Activated T-cell treated with anti-CD3 and anti-CD28 coated beads, Interleukin-2, amount 50 U/mL, for 24 hours (primary cell): ENCODE data around the gene SMLR1.
"Not testable (repeated sequence)": the region's sequence is repeated elsewhere in the genome, so short reads cannot be mapped to it uniquely, and the experiment has no call there.

Source experiments
- DNase-seq: peaks from one replicate; pipeline ENCODE4 v3.0.0-alpha.2; 2020
- H3K27ac Mint-ChIP-seq: 2 replicates; pipeline ENCODE4 v1.8.0; 2020; ENCODE audit warnings: mild to moderate bottlenecking, mixed read lengths
- H3K27me3 Mint-ChIP-seq: 2 replicates; pipeline ENCODE4 v1.8.0; 2020; ENCODE audit warnings: mixed read lengths
- H3K36me3 Mint-ChIP-seq: 2 replicates; pipeline ENCODE4 v1.8.0; 2020; ENCODE audit warnings: low read depth, mixed read lengths
- H3K4me1 Mint-ChIP-seq: 2 replicates; pipeline ENCODE4 v1.8.0; 2020; ENCODE audit warnings: low read depth, mixed read lengths
- H3K4me3 Mint-ChIP-seq: 2 replicates; pipeline ENCODE4 v1.8.0; 2020; ENCODE audit warnings: mild to moderate bottlenecking, moderate library complexity, mixed read lengths
- H3K9me3 Mint-ChIP-seq: 2 replicates; pipeline ENCODE4 v1.8.0; 2020; ENCODE audit warnings: mixed read lengths

Gene SMLR1

GRCh38 chr6:130827247-130828149 is at the start of gene SMLR1:
TSS of gene SMLR1 (plus strand) at chr6:130827406. CDS start at chr6:130827414, 8 bp downstream.
- no peak within 1 kb of the TSS for H3K4me3 Mint-ChIP-seq
- no peaks in the 10 kb centered on the region for H3K36me3 Mint-ChIP-seq

GRCh38 chr6:130778946-130779657 is 48.1 kb upstream of the SMLR1 start:
- no peak overlapping the region for H3K27ac Mint-ChIP-seq
- no peak for DNase-seq
- H3K9me3 Mint-ChIP-seq: peaks cover 3% of the 10 kb centered on the region
- no peaks in the 10 kb centered on the region for H3K36me3 Mint-ChIP-seq
- H3K4me1 Mint-ChIP-seq: peaks cover 45% of the 10 kb centered on the region
- H3K27me3 Mint-ChIP-seq: no peaks in the 10 kb centered on the region
- no peak overlapping the region for H3K4me3 Mint-ChIP-seq

More at GRCh38 chr6:130827247-130828149, at the start of gene SMLR1:
- H3K27ac Mint-ChIP-seq: no peak within 1 kb of the TSS
- H3K27me3 Mint-ChIP-seq: no peaks in the 10 kb centered on the region
- no peak for DNase-seq
- H3K9me3 Mint-ChIP-seq: no peaks in the 10 kb centered on the region
- peaks cover 6% of the 10 kb centered on the region for H3K4me1 Mint-ChIP-seq

- no peak for DNase-seq
- no peak overlapping the region for H3K4me3 Mint-ChIP-seq
Observed at GRCh38 chr6:130779658-130780033, 47.6 kb upstream of the SMLR1 start.

GRCh38 chr6:130780122-130780521 is 47.1 kb upstream of the SMLR1 start:
- Mint-ChIP-seq H3K36me3 (no peaks in the 10 kb centered on the region), H3K27me3 (no peaks in the 10 kb centered on the region), H3K9me3 (peaks cover 3% of the 10 kb centered on the region), H3K27ac (no peak overlapping the region), H3K4me1 (peaks cover 49% of the 10 kb centered on the region), H3K4me3 (no peak overlapping the region)
- no peak for DNase-seq

More at GRCh38 chr6:130779658-130780033, 47.6 kb upstream of the SMLR1 start:
- Mint-ChIP-seq H3K9me3 (peaks cover 3% of the 10 kb centered on the region), H3K4me1 (peaks cover 49% of the 10 kb centered on the region), H3K27ac (no peak overlapping the region), H3K27me3 (no peaks in the 10 kb centered on the region), H3K36me3 (no peaks in the 10 kb centered on the region)

GRCh38 chr6:130781557-130781956 is 45.6 kb upstream of the SMLR1 start:
- H3K27me3 Mint-ChIP-seq: no peaks in the 10 kb centered on the region
- peaks cover 45% of the 10 kb centered on the region for H3K4me1 Mint-ChIP-seq
- no peak overlapping the region for H3K27ac Mint-ChIP-seq
- no peaks in the 10 kb centered on the region for H3K36me3 Mint-ChIP-seq
- H3K9me3 Mint-ChIP-seq: peaks cover 3% of the 10 kb centered on the region
- no peak overlapping the region for H3K4me3 Mint-ChIP-seq
- DNase-seq: no peak

- H3K36me3 Mint-ChIP-seq: no peaks in the 10 kb centered on the region
- H3K4me1 Mint-ChIP-seq: peaks cover 42% of the 10 kb centered on the region
- no peak for DNase-seq
- peaks cover 3% of the 10 kb centered on the region for H3K9me3 Mint-ChIP-seq
- no peaks in the 10 kb centered on the region for H3K27me3 Mint-ChIP-seq
- no peak overlapping the region for H3K4me3 Mint-ChIP-seq
- H3K27ac Mint-ChIP-seq: no peak overlapping the region
Observed at GRCh38 chr6:130783416-130784107, 43.6 kb upstream of the SMLR1 start.

- Mint-ChIP-seq H3K27ac (no peak overlapping the region), H3K36me3 (no peaks in the 10 kb centered on the region), H3K9me3 (no peaks in the 10 kb centered on the region), H3K4me1 (peaks cover 6% of the 10 kb centered on the region), H3K27me3 (no peaks in the 10 kb centered on the region), H3K4me3 (no peak overlapping the region)
- DNase-seq: no peak
Observed at GRCh38 chr6:130787726-130788500, 39.3 kb upstream of the SMLR1 start.

GRCh38 chr6:130788954-130789353 is 38.3 kb upstream of the SMLR1 start:
- DNase-seq: no peak
- H3K9me3 Mint-ChIP-seq: no peaks in the 10 kb centered on the region
- H3K4me3 Mint-ChIP-seq: no peak overlapping the region
- no peaks in the 10 kb centered on the region for H3K36me3 Mint-ChIP-seq
- no peak overlapping the region for H3K27ac Mint-ChIP-seq
- H3K27me3 Mint-ChIP-seq: no peaks in the 10 kb centered on the region
- H3K4me1 Mint-ChIP-seq: peaks cover 6% of the 10 kb centered on the region

GRCh38 chr6:130794010-130794697 is 33.1 kb upstream of the SMLR1 start:
- peaks cover 4% of the 10 kb centered on the region for H3K4me1 Mint-ChIP-seq
- no peak overlapping the region for H3K27ac Mint-ChIP-seq
- no peak for DNase-seq
- H3K27me3 Mint-ChIP-seq: no peaks in the 10 kb centered on the region
- H3K36me3 Mint-ChIP-seq: no peaks in the 10 kb centered on the region
- peaks cover 2% of the 10 kb centered on the region for H3K9me3 Mint-ChIP-seq
- H3K4me3 Mint-ChIP-seq: no peak overlapping the region

GRCh38 chr6:130794738-130795137 is 32.5 kb upstream of the SMLR1 start:
- H3K36me3 Mint-ChIP-seq: no peaks in the 10 kb centered on the region
- no peak overlapping the region for H3K4me3 Mint-ChIP-seq
- no peak for DNase-seq
- no peak overlapping the region for H3K27ac Mint-ChIP-seq
- no peaks in the 10 kb centered on the region for H3K27me3 Mint-ChIP-seq
- peaks cover 4% of the 10 kb centered on the region for H3K9me3 Mint-ChIP-seq
- peaks cover 4% of the 10 kb centered on the region for H3K4me1 Mint-ChIP-seq

- no peaks in the 10 kb centered on the region for H3K36me3 Mint-ChIP-seq
- H3K9me3 Mint-ChIP-seq: peaks cover 4% of the 10 kb centered on the region
- no peak overlapping the region for H3K4me3 Mint-ChIP-seq
- H3K27ac Mint-ChIP-seq: no peak overlapping the region
- no peak for DNase-seq
- no peaks in the 10 kb centered on the region for H3K27me3 Mint-ChIP-seq
- peaks cover 4% of the 10 kb centered on the region for H3K4me1 Mint-ChIP-seq
Observed at GRCh38 chr6:130796313-130796905, 30.8 kb upstream of the SMLR1 start.

- H3K27ac Mint-ChIP-seq: no peak overlapping the region
- H3K36me3 Mint-ChIP-seq: no peaks in the 10 kb centered on the region
- H3K4me3 Mint-ChIP-seq: no peak overlapping the region
- H3K4me1 Mint-ChIP-seq: peaks cover 4% of the 10 kb centered on the region
- no peak for DNase-seq
- no peaks in the 10 kb centered on the region for H3K27me3 Mint-ChIP-seq
- H3K9me3 Mint-ChIP-seq: peaks cover 4% of the 10 kb centered on the region
Observed at GRCh38 chr6:130797061-130797460, 30.1 kb upstream of the SMLR1 start.

- H3K4me3 Mint-ChIP-seq, H3K36me3 Mint-ChIP-seq, DNase-seq, H3K4me1 Mint-ChIP-seq, H3K9me3 Mint-ChIP-seq, H3K27ac Mint-ChIP-seq, H3K27me3 Mint-ChIP-seq: not testable (repeated sequence)
Observed at GRCh38 chr6:130801368-130801767, 25.8 kb upstream of the SMLR1 start.
